ENCODE data around the gene IGDCC3. TPM values are rescaled to one million over a fixed set of nuclear protein-coding genes. Genes with fewer than 3 reads are reported as not detected.

The IGDCC3 gene
- total RNA-seq, 2 donors from 2014 or later = not detected

DNA sequence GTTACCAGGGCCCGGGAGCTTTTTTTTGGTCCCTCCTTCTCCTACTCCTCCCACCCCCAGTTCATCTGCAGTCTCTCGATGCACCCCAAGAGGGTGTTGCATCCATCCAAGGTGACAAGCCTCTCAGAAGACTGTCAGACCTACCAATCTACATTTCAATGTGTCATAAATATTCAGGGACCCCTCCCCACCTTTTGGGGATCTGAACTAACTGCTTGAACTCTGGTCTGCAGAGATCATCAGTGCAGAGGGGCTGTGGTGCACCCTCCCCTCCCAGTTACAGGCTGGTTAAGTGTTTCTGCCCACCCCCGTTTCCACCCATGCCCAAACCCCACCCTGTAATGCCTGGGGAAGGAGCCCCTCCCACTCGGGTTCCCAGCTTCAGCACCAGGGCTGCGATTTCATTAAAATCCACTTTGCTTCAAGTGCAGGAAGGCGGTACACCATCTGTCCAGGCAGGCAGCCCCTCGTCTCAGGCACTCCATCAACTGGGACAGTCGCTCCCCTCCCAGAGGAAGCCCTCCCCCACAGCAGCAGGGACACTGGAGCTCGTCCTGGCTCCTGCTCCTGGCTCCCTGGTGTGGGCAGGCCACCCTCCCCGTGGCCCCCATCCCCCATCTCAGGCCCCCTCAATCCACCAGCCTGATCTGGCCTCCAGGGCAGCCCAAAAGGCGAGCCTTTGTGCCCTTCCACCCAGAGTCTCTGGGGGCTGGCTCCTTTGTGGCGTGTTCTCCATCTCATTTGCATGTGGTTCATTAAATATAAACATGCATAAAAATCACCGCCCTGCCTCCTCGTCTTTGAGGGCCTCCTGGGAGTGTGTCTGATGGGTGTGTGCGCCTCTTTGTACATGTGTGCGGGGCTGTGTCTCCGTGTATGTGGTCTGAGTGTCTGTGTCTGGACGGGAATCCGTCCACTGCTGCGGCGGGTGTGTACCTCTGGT lies 41.0 kb downstream of the IGDCC3 start:
- no peak for DNase-seq
- no peaks in the 10 kb centered on the region for H3K9me3 Mint-ChIP-seq
- H3K4me3 Mint-ChIP-seq = no peak overlapping the region
- no peak for ATAC-seq (replicated peaks in 1 of 2)
- peaks cover 11% of the 10 kb centered on the region for H3K27me3 Mint-ChIP-seq (ENCODE audit: low read depth)
- no peak overlapping the region for H3K27ac Mint-ChIP-seq
- H3K4me1 Mint-ChIP-seq (ENCODE audit: low read depth) = no peaks in the 10 kb centered on the region
- no peaks in the 10 kb centered on the region for H3K36me3 Mint-ChIP-seq (ENCODE audit: insufficient read depth in 2 of 2)

DNA sequence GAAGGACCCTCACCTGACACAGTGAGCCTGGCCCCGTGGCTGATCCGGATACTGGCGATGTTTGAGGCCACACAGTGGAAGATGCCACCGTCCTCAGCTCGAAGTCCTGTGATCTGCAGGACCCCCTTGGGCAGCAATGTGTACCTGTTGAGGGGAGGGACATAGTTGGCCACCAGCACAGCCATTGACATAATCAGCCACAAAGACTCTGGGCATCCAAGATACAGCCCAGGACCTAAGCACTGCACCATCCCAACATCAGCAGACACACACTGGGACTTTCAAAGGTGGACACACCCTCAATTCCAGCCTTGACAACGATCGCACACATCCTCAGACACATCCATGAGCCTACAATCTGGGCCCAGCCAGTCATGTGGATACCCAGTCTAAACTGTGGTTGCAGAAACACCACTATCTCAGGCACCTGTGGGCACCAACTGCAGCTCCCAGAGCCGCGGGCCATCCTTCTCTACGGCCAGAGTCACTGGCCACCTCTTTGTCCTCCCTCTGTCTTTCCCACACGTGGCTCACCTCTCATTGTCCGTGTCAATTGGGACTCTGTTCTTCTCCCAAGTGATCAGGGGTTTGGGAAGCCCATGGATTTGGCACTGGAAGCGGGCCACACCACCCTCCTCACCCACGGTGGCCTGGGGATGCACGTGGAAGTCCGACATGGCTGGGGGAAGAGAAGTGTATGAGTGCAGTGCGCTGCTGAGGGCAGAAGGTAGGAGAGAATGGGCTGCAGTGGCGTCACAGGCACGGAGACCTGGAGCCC lies 42.3 kb downstream of the IGDCC3 start:
- Mint-ChIP-seq H3K4me1 (ENCODE audit: low read depth) (no peaks in the 10 kb centered on the region), H3K36me3 (ENCODE audit: insufficient read depth in 2 of 2) (no peaks in the 10 kb centered on the region), H3K4me3 (no peak overlapping the region), H3K27ac (no peak overlapping the region), H3K27me3 (ENCODE audit: low read depth) (peaks cover 11% of the 10 kb centered on the region), H3K9me3 (no peaks in the 10 kb centered on the region)
- ATAC-seq (replicated peaks in 1 of 2) = no peak
- DNase-seq = no peak

DNA sequence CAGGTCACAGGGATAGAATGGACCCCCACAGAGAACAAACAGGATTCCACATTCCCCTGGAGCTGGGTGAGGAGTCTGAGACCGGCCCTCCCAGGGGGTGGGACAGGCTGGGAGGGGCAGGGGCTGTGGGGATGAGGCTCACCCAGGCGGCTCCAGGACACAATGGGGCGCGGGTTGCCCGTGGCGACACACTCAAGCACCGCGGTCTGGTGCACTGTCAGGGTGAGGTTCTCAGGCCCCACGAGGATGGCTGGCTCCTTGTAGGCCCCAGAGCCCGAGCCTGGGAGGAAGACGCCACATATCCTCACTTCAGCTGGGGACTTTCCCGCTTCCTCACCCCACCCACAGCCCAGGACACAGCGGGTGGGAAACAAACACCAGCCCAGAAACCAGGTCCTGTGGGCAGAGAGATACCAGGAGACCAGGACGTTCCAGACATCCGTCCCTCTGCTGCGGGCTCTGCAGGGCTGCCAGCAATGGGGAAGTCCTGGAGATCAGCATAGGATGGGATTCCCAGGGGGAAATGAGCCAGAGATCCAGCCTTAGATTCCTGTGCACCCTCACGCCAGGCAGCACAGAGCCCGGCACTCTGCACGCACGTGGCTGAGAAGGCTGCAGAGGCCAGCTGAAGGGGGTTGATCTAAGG lies 43.1 kb downstream of the IGDCC3 start:
- H3K36me3 Mint-ChIP-seq (ENCODE audit: insufficient read depth in 2 of 2) = no peaks in the 10 kb centered on the region
- DNase-seq = no peak
- no peaks in the 10 kb centered on the region for H3K4me1 Mint-ChIP-seq (ENCODE audit: low read depth)
- H3K4me3 Mint-ChIP-seq = no peak overlapping the region
- no peaks in the 10 kb centered on the region for H3K9me3 Mint-ChIP-seq
- H3K27me3 Mint-ChIP-seq (ENCODE audit: low read depth) = peaks cover 4% of the 10 kb centered on the region
- H3K27ac Mint-ChIP-seq = no peak overlapping the region
- no peak for ATAC-seq (replicated peaks in 1 of 2)

DNA sequence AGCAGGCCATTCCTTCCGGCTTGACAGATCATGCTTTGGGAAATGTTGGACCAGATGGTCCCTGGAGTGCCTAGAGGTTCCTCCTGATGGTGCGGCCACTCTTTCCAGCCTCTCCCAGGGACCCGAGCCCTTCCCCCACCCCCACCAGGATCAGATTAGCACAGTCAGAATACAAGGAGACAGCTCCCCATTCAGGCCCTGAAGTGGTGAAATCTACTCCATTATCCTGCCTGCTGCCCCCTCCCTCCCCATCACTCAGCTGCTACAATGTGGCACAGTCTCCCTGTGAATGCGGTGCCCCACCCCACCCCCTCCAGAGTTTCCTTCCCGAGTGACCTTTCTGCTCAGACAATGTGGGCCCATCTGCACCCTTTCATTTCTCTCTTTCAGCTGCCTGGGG lies 43.9 kb downstream of the IGDCC3 start:
- DNase-seq (no peak), ATAC-seq (replicated peaks in 1 of 2) (no peak)
- H3K27ac Mint-ChIP-seq = no peak overlapping the region
- no peaks in the 10 kb centered on the region for H3K27me3 Mint-ChIP-seq (ENCODE audit: low read depth)
- no peak overlapping the region for H3K4me3 Mint-ChIP-seq
- no peaks in the 10 kb centered on the region for H3K36me3 Mint-ChIP-seq (ENCODE audit: insufficient read depth in 2 of 2)
- no peaks in the 10 kb centered on the region for H3K4me1 Mint-ChIP-seq (ENCODE audit: low read depth)
- no peaks in the 10 kb centered on the region for H3K9me3 Mint-ChIP-seq

DNA sequence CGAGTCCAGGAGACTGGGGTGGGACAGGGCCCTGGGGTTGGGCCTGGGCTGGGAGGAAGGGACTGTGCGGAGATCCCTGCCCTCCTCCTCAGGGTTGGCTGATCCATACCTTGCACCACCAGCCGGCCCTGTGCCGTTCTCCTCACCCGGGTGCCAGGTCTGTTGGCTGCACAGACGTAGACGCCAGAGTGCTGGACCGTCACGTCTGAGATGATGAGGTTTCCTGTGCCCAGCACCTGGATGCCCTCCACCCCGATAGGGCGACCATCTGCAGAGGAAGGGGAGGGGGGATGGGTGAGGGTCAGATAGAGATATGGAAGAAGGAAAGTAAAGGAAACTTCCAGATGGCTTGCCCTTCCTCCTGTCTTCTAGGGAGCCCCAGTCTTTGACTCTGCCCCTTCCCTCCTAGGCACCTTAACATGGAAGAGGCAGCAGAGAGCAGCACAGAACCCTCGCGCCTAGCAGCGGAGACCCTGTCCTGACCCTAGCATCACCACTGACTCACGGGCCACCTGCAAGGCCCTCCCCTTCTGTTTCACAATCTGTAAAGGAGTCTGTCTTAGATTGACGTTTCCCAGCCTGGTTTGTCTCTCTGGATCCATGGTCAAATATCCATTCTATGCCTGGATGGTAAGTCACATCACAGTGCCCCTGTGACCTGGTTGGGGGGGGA lies 44.5 kb downstream of the IGDCC3 start:
- no peak overlapping the region for H3K4me3 Mint-ChIP-seq
- H3K27ac Mint-ChIP-seq = no peak overlapping the region
- no peaks in the 10 kb centered on the region for H3K9me3 Mint-ChIP-seq
- H3K36me3 Mint-ChIP-seq (ENCODE audit: insufficient read depth in 2 of 2) = no peaks in the 10 kb centered on the region
- no peaks in the 10 kb centered on the region for H3K4me1 Mint-ChIP-seq (ENCODE audit: low read depth)
- DNase-seq (no peak), ATAC-seq (replicated peaks in 1 of 2) (no peak)
- no peaks in the 10 kb centered on the region for H3K27me3 Mint-ChIP-seq (ENCODE audit: low read depth)

DNA sequence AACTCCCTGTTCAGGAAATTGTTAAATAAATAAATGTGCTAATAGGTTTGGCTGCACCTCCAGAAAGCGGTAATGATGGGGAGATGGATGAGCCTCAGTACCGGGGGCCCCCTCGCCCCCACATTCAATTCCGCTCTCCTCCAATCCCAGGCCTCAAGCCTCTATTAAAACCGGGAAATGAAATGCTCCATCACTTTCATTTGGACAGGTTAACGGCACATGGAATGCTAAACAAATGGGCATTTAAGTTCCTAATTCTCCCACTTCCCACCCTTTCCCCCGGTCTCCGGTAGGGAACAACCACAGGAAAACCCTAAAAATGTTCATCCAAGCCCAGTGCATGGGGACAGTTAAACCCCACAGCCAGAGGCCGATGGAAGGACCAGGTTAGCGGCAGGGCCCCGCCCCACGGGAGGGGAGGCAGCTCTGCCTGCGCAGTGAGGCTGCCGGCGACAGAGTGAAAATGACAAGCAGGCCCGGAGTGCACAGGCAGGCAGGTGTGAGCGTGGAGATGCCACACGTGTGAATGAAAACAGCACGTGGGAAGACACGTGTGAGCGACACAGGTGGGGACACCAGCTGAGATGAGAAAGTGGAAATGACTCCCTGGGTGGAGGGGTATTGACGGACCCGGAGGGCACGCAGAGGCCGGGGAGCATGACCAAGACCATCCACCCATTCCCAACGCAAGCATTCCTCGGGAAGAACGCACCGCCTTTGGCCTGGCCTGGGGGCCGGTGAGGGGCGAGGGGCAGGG lies 45.2 kb downstream of the IGDCC3 start:
- Mint-ChIP-seq H3K36me3 (ENCODE audit: insufficient read depth in 2 of 2) (no peaks in the 10 kb centered on the region), H3K27me3 (ENCODE audit: low read depth) (no peaks in the 10 kb centered on the region), H3K27ac (no peak overlapping the region), H3K4me3 (no peak overlapping the region), H3K9me3 (no peaks in the 10 kb centered on the region), H3K4me1 (ENCODE audit: low read depth) (no peaks in the 10 kb centered on the region)
- no peak for ATAC-seq (replicated peaks in 1 of 2)
- no peak for DNase-seq

DNA sequence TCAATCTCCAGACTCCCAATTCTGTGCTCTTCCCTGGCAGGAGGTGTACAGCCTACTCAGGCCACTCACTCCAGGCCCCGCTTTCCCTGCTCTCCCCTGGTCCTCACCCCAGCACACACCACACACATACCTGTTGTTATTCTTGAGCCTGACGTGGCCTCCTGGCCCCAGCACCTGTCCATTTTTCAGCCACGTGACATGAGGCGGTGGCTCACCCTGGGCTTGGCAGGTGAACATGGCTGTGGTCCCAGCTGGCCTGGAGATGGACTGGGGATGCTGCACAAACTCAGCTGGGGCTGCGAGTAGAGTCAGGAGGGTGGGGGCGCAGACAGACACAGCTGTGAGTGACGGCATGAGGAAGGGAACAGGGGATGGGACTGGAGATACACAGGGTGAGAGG lies 46.0 kb downstream of the IGDCC3 start:
- DNase-seq (no peak), ATAC-seq (replicated peaks in 1 of 2) (no peak)
- H3K4me1 Mint-ChIP-seq (ENCODE audit: low read depth) = no peaks in the 10 kb centered on the region
- no peaks in the 10 kb centered on the region for H3K36me3 Mint-ChIP-seq (ENCODE audit: insufficient read depth in 2 of 2)
- H3K9me3 Mint-ChIP-seq = no peaks in the 10 kb centered on the region
- H3K27me3 Mint-ChIP-seq (ENCODE audit: low read depth) = no peaks in the 10 kb centered on the region
- no peak overlapping the region for H3K4me3 Mint-ChIP-seq
- no peak overlapping the region for H3K27ac Mint-ChIP-seq

DNA sequence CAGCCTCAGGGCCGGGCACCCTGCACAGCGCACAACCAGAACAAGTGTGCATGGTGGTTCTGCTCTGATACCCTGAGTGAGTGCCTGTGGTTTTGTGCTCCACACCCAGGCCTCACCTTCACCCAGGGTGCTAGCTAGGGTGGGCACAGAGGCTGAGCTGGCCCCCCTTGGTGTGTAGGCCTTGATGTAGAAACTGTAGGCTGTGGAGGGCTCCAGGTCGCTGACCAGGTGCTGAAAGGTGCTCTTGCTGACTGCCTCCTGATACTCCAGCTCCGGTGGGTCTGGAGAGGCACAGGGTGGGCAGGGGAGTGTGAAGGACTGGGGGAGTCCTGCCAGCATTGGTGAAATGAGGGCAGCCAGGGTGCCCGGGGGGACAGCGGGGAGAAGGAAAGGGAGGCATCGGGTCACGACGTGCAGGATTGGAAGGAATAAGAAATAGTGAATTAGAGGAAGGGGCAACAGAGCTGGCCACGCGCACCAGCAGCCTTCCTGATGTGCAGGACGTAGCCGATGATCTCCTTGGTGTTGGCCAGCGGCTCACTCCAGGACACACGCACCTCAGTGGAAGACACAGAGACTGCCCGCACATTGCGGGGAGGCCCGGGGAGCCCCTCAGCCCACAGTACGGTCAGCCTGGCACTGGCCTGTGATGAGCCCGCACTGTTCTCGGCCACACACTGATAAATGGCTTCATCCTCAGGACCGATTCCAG lies 46.7 kb downstream of the IGDCC3 start:
- Mint-ChIP-seq H3K9me3 (no peaks in the 10 kb centered on the region), H3K27ac (no peak overlapping the region), H3K4me3 (no peak overlapping the region), H3K36me3 (ENCODE audit: insufficient read depth in 2 of 2) (no peaks in the 10 kb centered on the region), H3K4me1 (ENCODE audit: low read depth) (no peaks in the 10 kb centered on the region), H3K27me3 (ENCODE audit: low read depth) (no peaks in the 10 kb centered on the region)
- ATAC-seq (replicated peaks in 1 of 2) = no peak
- DNase-seq = no peak

DNA sequence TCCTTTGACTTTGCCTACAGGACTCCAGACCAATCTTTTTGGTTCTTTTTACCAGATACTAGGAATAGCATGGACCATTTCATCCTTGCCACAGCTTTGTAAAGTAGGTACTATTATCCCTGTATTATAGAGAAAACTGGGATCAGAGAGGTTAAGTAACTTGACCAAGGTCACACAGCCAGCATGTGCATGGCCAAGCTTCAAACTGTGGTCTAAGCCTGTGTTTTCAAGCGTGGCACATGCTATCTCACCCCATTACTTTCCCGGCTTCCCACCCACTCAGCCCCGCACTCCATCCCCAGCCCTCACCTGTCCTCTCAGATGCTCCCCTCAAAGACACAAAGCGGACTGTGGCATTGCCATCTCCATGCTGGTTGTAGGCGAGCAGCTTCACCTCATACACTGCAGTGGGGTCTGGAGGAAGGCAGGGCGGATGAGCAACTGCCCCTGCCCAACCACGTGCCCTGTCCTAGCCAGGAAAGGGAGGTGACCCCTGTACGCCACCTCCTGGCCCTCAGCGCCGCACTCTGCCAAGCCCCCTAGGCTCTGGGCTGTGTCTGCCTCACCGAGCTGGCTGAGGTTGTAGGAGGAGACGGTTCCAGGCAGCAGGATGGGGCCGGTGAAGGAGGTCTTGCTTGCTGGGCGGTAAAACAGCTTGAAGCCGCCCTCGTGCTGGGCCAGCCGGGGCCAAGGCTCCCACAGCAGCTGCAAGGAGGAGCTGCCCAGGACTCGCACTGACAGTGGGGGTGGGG lies 47.6 kb downstream of the IGDCC3 start:
- Mint-ChIP-seq H3K27me3 (ENCODE audit: low read depth) (no peaks in the 10 kb centered on the region), H3K27ac (no peak overlapping the region), H3K36me3 (ENCODE audit: insufficient read depth in 2 of 2) (no peaks in the 10 kb centered on the region), H3K4me1 (ENCODE audit: low read depth) (no peaks in the 10 kb centered on the region), H3K9me3 (no peaks in the 10 kb centered on the region), H3K4me3 (no peak overlapping the region)
- DNase-seq (no peak), ATAC-seq (replicated peaks in 1 of 2) (no peak)

DNA sequence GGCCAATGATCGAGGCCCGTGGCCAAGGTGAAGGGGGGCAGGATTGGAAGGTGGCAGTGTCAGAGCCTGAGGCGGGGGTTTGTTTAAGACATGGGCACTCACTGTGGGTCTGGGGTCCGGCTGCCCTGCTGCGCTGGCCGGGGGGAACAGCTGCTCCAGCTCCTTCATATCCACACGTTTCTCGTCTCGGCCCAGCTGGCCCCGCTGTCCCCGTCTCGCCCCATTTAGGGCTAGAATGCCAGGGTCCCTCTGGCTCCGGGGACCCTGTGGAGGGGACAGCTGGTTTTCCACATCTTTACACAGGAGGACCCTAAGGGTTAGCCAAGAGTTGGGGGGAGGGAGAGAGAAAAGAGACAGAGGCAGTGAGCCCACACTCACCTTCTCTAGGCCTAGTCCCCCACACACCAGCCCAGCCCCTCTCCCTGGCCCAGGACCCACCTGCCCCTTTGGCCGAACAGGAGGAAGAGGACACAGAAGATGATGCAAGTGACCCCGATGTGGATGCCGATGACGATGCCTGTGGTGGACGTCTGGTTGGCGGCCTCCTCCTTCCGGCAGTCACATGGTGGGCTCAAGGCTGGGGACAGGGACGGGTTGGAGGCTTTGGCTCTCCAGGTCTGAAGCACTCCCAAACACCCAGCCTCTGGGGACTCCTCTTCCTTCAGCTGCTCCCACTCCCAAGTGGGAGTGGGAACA lies 48.4 kb downstream of the IGDCC3 start:
- ATAC-seq (replicated peaks in 1 of 2) = no peak
- Mint-ChIP-seq H3K4me1 (ENCODE audit: low read depth) (no peaks in the 10 kb centered on the region), H3K27ac (no peak overlapping the region), H3K36me3 (ENCODE audit: insufficient read depth in 2 of 2) (no peaks in the 10 kb centered on the region), H3K9me3 (no peaks in the 10 kb centered on the region), H3K4me3 (no peak overlapping the region), H3K27me3 (ENCODE audit: low read depth) (no peaks in the 10 kb centered on the region)
- no peak for DNase-seq
